Glomerular visceral epithelial cell (primary cell): Measurements from ENCODE around the gene MTMR3.
"Not testable (repeated sequence)": the region's sequence is repeated elsewhere in the genome, so short reads cannot be mapped to it uniquely, and the experiment has no call there.

Source experiments
- DNase-seq: peaks from one replicate; pipeline ENCODE4 v3.0.0-alpha.2; 2016; ENCODE audit errors: extremely low spot score

MTMR3 gene

DNA sequence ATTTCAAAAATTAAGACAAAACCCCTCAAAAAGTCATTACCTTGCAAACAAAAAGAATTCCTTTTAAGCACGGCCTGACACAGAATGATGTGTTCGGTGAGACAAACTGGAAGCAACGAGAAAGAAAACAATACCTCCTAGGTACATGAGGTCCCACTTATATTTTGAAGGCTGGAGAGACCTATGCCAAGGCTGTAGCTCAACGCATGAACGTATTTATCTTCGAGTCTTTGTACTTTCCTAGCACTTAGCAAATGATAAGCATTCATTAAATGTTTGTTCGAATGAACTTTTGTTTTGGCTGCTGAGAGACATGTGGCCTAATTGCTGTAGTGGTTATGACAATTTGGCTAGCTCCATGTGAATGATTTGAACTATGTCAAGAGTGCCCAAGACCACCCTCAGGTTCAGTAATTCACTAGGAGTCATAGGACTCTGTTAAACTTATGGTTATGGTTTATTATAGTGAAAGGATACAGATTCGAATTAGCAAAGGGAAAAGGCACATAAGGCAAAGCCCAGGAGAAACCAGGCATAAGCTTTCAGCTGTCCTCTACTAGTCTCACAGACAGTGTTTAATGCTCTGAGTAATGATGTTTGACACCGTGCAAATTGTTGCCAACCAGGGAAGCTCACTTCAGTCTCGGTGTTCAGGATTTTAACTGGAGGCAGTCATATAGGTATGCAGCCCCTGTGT lies 171.2 kb downstream of the MTMR3 start:
- no peak for DNase-seq

DNA sequence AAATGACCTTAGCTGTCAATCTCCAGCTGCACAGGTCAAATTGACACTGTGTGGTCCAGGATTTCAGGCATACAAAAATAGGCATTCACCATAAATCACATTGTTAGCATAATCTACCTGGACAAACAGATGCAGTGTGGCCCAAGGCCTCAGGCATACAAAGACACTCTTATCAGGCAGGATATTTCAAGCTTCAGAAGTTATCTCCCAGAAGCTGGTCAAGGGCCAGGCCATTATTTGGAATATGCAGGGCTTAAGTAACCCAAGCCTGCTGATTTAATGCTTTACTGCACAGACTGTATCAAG lies 171.7 kb downstream of the MTMR3 start:
- DNase-seq, result no peak

GRCh38 chr22:30056015-30056414 lies 173.0 kb downstream of the MTMR3 start:
- DNase-seq, result no peak

DNA sequence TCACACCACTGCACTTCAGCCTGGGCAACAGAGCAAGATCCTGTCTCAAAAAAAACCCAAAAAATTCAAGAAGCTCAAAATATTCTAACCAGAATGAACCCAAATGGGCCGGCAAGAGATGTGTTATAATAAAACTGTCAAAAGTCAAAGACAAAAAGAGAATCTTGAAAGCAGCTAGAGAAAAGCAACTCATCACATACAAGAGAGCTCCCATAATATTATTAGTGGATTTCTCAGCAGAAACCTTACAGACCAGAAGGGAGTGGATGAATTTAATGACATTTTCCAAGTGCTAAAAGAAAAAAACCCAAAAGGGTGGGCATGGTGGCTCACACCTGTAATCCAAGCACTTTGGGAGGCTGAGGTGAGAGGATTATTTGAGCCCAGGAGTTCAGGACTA lies 174.4 kb downstream of the MTMR3 start:
- DNase-seq, result no peak

DNA sequence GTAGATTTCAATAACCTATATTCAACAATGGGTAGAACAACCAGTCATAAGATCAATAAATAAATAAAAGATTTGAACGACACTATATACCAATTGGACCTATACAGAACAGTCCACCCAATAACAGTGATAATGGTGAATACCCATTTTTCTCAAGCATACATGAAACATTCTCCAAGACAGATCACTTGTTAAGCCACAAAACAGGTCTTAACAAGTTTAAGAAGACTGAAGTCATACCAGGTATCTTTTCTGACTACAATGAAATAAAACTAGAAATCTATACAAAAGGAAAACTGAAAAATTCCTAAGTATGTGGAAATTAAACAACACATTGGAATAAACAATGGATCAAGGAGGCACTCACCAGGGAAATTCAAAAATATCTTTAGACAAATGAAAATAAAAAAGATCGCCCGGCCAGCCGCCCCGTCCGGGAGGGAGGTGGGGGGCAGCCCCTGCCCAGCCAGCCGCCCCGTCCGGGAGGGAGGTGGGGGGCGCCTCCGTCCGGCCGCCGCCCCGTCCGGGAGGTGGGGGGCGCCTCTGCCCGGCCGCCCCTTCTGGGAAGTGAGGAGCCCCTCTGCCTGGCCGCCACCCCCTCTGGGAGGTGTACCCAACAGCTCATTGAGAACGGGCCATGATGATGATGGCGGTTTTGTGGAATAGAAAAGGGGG lies 176.5 kb downstream of the MTMR3 start:
- not testable (repeated sequence) for DNase-seq

GRCh38 chr22:30061094-30061493 lies 178.1 kb downstream of the MTMR3 start:
- DNase-seq, result not testable (repeated sequence)

GRCh38 chr22:30062259-30062658 lies 179.3 kb downstream of the MTMR3 start:
- DNase-seq, result no peak

- DNase-seq, result no peak
These were observed 180.0 kb downstream of the MTMR3 start for GRCh38 chr22:30062950-30063349.

DNA sequence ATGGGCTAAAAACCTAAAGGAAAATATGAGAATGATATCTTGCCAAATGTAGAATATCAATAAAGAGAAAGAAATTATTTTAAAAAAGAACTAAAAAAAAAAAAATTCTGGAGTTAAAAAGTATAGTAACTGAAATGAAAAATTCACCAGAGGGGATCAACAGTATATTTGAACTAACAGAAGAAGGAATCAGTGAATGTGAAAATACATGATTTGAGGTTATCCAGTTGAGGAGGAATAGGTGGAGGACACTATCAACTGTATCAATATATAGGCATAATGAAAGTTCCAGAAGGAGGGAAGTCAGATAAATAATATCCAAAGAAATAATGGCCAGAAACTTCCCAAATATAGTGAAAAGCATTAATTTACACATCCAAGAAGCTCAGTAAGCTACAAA lies 181.2 kb downstream of the MTMR3 start:
- no peak for DNase-seq

GRCh38 chr22:30073743-30074142 lies 190.8 kb downstream of the MTMR3 start:
- DNase-seq, result no peak

- DNase-seq, result no peak
These were observed 191.2 kb downstream of the MTMR3 start for GRCh38 chr22:30074147-30074546.

DNA sequence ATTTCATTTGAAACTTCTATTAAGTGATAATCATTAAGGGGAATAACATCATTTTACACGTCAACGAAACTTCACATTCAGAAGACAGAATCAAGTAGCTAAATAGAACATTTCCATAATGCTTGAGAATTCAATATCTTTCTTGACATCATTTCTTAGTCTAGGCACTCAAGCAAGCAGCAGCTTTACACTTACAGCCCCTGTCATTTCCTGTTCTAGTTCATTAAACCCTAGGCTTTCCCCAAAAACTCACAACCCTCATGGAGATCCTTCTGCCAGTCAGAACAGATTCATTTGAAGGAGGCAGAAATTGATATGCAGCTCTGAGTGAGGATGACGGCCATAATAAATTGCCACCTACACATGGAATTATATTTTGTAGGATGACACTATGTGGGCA lies 192.0 kb downstream of the MTMR3 start:
- no peak for DNase-seq

- no peak for DNase-seq
These were observed 194.4 kb downstream of the MTMR3 start for GRCh38 chr22:30077279-30077880.

- DNase-seq, result peak; percentile 7
These were observed 195.6 kb downstream of the MTMR3 start for GRCh38 chr22:30078320-30079311.

DNA sequence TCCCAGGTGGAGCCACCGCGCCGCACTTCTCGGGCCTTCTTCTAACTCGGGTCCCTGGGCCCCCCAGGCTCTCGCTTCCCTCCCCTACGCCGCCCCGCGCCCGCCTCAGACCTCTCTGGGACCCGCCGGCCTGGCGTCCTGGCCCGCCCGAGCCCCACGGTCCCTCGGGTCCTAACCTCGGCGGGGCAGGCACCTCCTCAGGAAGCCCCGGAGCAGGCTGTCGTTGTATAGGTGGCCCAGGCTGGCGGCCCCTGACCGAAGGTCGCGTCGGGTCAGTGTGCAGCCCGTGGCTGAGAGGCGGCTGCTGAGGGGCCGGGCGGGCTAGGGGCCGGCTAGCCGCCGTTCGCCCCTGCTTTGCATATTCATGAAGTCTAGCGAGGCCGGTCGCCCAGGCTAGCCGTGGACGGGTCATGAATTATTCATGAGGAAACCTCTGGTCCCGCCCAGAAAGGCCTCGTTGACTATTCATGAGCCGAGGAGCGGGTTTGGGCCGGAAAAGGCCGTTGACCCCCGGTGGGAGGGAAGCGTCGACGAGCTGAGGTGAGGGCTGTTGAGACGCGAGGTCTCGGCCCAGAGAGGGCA lies 197.1 kb downstream of the MTMR3 start, which contains the start of gene HORMAD2:
HORMAD2 (plus strand) TSS at position 513 of the 582 bp plus-strand sequence. CDS start 13,489 bp downstream, outside the sequence.
- no peak for DNase-seq
